Measurements from ENCODE around the gene ZNHIT2. TPM values are rescaled to one million over a fixed set of nuclear protein-coding genes. Genes with fewer than 3 reads are reported as not detected.

The ZNHIT2 gene
- total and polyA plus RNA-seq, 2 of the 8 experiments (the other 6 are each of a cell fraction or from before 2014, with no cell fraction given): 13.0 to 16.1 TPM

GRCh38 chr11:65095974-65096806 is 21.3 kb downstream of the ZNHIT2 start, which contains the start of gene VPS51 (continued):
- TF ChIP-seq GABPA (IDR thresholded peaks at IDR 0.05; ENCODE audit: borderline replicate concordance, insufficient read depth, low read length) (peak; percentile 98), KDM4A (IDR thresholded peaks at IDR 0.05; ENCODE audit: low read depth, low read length, severe bottlenecking) (peak; percentile 83), CBX8 (IDR thresholded peaks at IDR 0.05; ENCODE audit: borderline replicate concordance, low read depth, low read length) (no peak), ZNF274 (IDR thresholded peaks at IDR 0.05; ENCODE audit: borderline replicate concordance, extremely low read depth, low read length) (no peak), NANOG (IDR thresholded peaks at IDR 0.05; ENCODE audit: insufficient read depth, low read depth, low read length, poor library complexity, severe bottlenecking) (no peak)
